ENCODE results near the gene DYNC2I2.

GRCh38 chr9:128628471-128629048, 28.1 kb downstream of the DYNC2I2 start:
- no peak for TF ChIP-seq CTCF (IDR thresholded peaks at IDR 0.05)
- no peak for TF ChIP-seq POLR2A (IDR thresholded peaks at IDR 0.05)
